M059J (cell line): ENCODE measurements around the gene STX5. TPM values are rescaled to one million over a fixed set of nuclear protein-coding genes. Genes with fewer than 3 reads are reported as not detected.
"Not testable (repeated sequence)": the region's sequence is repeated elsewhere in the genome, so short reads cannot be mapped to it uniquely, and the experiment has no call there.

Experiments
- DNase-seq: peaks from one replicate; pipeline ENCODE4 v3.0.0-alpha.2; 2012; ENCODE audit warnings: low read depth
- total RNA-seq: library from RNA; depleted of rRNA; stranded (reverse); fragments of >200 nt; shearing (Covaris generic); gene quantifications from 2 replicates; pipeline ENCODE4 v1.2.3, GENCODE V29; 2014; rRNA removed

Gene STX5
- total RNA-seq, 1 experiment from 2014 or later = 57.2 TPM

DNA sequence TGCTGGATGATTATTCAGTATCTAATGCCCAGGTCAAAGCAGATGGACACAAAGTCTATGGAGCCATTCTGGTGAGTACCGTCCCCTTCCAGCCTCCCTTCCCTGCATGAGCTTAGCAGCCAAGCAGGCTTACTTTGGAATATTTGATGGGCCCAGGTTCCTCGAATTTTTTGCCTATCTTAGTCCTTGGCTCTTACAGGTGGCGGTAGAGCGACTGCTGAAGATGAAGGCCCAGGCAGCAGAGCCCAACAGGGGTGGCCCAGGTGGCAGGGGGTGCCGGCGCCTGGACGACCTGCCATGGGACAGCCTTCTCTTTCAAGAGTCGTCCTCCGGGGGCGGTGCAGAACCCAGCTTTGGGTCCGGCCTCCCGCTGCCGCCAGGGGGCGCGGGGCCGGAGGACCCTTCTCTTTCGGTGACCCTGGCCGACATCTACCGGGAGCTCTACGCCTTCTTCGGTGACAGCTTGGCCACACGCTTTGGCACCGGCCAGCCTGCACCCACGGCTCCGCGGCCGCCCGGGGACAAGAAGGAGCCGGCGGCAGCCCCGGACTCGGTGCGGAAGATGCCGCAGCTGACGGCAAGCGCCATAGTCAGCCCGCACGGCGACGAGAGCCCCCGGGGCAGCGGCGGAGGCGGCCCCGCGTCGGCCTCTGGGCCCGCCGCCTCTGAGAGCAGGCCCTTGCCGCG lies 45.4 kb downstream of the STX5 start:
- DNase-seq = peak; percentile 85

DNA sequence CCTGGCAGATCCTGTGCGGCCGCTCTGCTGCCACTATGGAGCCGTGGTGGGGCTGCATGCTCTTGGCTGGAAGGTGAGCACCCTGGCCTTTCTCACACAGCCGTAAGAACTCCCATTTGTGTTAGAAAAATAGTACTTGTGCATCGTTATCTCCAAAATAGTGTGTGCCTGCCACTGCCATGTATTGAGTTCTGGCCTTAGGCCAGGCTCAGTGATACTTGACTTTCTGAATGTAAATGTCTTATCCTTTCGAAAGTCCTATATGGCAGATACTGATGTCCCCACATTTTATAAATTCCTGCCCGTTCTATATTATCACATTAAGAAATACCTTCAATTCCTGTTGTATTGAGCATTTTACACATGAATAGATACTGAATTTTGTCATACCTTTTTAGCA lies 49.1 kb downstream of the STX5 start:
- no peak for DNase-seq

DNA sequence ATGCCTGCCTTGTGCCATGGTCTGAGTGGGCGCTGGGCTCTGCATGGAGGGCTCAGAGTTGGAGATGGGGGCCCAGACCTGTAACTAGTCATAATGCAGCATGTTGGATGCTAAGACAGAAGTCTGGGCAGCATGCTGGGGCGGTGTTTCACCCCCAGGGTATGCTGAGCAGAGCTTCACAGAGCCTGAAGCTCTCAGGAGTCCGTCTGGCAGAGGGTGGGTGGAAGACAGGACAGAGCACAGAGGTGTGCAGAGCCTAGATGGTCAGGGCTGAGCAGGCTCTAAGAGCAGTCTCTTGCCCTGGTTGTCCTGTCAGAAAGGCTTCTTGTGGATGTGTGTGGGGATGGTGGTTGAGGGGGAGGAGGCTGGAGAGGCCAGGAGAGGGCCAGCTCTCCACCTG lies 53.4 kb downstream of the STX5 start:
- no peak for DNase-seq

DNA sequence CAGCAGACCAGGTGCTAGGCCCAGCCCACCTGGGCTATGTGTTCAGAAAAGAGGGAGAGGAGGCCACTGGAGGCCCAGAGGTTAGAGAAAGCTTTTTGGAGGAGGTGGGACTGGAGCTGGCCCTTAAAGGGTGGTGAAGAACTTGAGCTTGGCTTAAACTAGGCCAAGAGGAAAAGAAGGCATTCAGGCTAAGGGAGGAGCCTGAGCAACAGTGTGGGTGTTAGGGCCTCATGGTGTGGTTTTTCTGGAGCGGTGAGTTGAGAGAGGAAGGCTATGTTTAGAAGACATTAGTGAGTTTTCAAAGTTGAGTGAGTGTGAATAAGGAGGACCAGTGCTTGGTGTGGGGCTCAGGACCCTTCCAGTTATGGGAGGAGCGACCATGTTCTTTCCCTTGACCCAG lies 54.5 kb downstream of the STX5 start:
- DNase-seq = no peak

DNA sequence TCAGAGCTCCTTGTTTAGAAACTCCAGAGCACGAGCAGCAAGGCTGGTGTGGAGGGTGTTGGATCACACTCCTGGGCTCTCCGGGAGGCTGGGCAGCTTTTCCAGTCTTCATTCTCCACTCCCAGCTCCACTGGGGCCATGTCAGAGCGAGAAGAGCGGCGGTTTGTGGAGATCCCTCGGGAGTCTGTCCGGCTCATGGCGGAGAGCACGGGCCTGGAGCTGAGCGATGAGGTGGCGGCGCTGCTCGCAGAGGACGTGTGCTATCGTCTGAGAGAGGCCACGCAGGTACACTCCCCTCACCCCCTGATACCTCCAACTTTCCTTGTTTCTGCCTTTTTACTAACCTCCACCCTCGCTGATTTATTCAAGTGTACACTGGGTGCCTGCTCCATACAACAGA lies 56.2 kb downstream of the STX5 start:
- no peak for DNase-seq

DNA sequence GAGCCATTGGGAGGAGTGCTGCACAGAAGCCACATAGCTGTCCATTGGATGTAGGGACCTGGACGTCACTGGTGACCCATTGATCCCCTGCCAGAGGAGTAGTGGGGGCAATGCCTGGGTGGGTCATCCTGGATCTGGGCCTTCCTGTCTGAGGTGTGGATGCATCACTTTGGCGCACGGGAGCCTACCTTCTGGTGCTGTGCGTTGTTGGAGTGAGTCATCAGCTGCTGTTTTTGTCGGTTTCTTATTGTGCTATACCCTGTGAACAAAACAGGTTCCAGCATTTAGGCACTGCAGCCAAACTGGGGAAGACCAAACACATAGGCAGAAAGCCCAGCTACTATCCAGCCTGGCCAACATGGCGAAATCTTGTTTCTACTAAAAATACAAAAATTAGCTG lies 57.4 kb downstream of the STX5 start:
- DNase-seq = no peak

DNA sequence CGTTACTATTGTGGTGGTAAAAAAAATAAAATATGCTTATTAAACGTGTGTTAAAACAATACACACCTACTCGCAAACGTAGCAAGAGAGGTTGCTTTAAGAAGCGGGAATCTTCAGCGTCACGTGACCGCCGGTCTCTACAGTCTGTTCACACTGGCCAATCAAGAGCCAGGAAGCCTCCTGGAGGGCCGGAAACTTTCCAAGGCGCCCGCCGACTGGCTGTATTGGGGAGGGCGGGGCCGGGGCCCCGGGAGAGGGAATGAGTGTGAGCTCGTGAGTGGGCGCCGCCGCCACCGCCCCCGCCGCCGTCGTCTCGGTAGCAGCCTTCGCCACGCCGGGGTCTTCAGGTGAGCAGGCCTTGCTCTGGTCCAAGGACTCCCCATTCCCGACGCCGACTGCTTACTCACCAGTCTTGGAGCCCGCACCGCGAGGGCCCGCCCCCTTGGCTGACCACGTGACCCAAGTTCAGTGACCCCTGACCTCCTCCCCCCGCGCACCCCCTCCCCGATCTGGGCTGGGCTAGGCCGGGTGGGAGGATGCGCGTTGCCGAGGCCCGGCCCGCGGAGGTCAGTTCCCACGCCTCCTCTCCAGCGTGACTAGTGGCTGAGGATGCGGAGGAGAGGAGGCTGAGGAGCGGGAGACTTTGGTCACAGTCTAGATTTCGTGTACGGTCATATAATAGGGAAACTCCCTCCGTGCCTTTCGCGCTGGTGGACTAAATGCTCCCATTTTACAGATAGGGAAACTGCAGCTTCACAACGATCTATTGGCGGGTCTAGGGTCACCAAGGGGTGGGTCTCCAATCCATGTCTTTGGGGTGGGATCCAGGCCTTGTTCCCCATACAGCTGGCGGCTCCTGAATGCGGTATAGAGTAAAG lies 60.5 kb downstream of the STX5 start, which contains the start of gene TAF6L:
Gene TAF6L (plus strand): TSS at position 253 of the 878 bp plus-strand sequence. CDS start 4,388 bp downstream, outside the sequence.
- DNase-seq = peak; percentile 99

DNA sequence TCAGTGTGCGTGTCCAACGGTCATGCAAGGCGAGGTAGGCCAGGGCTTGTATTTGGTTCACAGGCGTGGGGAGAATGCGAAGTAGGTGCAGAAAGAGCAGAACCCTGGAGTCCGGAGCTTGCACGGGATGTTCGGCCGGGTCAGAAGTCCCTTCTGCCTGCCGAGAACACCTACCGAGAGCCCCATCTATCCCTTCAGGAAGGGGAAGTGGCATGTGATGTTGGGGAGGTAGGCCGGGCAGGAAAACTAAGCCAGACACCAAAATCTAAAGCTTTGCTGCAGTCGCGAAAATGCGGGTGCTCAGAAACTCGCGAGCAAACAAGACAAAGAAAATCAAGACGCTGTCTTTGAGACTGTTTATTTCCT lies 61.1 kb downstream of the STX5 start:
- DNase-seq = no peak

DNA sequence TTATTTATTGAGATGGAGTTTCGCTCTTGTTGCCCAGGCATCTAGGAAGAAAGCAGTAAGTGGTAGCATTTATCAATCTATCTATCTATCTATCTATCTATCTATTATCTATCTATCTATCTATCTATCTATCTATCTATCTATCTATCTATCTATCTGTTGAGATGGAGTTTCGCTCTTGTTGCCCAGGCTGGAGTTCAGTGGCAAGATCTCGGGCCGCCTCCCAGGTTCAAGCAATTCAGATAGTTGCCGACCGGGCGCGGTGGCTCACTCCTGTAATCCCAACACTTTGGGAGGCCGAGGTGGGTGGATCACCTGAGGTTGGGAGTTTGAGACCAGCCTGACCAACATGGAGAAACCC lies 71.0 kb downstream of the STX5 start:
- not testable (repeated sequence) for DNase-seq

DNA sequence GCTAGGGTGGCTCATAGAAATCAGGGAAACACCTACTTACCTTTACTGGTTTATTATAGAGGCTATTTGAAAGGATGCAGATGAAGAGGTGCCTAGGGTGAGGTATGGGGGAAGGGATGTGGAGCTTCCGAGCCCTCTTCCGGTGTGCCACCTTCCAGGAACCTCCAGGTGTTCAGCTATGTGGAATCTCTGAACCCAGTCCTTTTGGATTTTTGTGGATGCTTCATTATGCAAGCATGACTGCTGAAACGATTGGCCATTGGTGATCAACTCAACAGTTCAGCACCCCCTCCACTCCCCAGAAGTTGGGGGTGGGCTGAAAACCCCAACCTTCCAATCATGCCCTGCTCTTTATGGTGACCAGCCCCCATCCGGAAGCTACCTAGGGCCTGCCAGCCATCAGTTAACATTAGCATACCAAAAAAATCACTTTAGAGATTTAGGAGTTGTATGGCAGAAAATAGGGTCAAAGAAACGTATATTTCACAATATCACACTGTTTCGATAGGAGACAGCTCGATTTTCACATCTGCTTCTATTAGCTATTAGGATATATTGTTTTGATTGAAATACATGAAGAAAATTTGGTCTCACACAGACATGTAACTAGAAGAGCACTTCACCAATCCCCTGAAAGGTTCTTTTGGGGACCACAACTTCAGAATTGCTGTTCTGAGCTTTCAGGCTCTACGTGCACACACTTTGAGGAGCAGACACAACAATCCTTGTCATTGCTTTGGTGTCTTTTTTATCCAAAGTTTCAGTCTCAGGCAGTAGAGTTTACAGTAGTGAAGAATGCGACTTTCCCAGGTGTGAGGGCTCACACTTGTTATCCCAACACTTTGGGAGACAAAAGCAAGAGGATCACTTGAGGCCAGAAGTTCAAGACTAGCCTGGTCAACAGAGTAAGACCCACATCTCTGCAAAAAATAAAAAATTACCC lies 73.7 kb downstream of the STX5 start:
- DNase-seq = no peak

Other genes starting within 250 kb of the STX5 start
- 5.2 and 7.6 TPM in 2 replicates for gene TUT1, start 240.5 kb downstream of the STX5 start, total RNA-seq
- 104 and 148 TPM in 2 replicates for gene MTA2, start 230.2 kb downstream of the STX5 start, total RNA-seq
- gene EML3, start 219.3 kb downstream of the STX5 start, total RNA-seq = 10.5 and 21.7 TPM in 2 replicates
- 8.1 and 9.0 TPM in 2 replicates for gene ROM1, start 218.8 kb downstream of the STX5 start, total RNA-seq
- gene B3GAT3, start 210.1 kb downstream of the STX5 start, total RNA-seq = 16.6 and 44.9 TPM in 2 replicates
- 142 and 229 TPM in 2 replicates for gene GANAB, start 185.4 kb downstream of the STX5 start, total RNA-seq
- gene INTS5, start 178.7 kb downstream of the STX5 start, total RNA-seq = 17.1 and 22.1 TPM in 2 replicates
- 83.6 and 86.6 TPM in 2 replicates for gene C11orf98, start 166.8 kb downstream of the STX5 start, total RNA-seq
- gene CSKMT, start 166.7 kb downstream of the STX5 start, total RNA-seq = 2.0 and 8.7 TPM in 2 replicates
- 9.4 and 12.6 TPM in 2 replicates for gene UQCC3, start 160.4 kb downstream of the STX5 start, total RNA-seq
- 3.8 and 6.1 TPM in 2 replicates for gene LBHD1, start 159.8 kb downstream of the STX5 start, total RNA-seq
- gene UBXN1, start 153.0 kb downstream of the STX5 start, total RNA-seq = 80.6 and 116 TPM in 2 replicates
- gene LRRN4CL, start 142.5 kb downstream of the STX5 start, total RNA-seq = 0.42 and 1.7 TPM in 2 replicates
- gene BSCL2, start 124.6 kb downstream of the STX5 start, total RNA-seq = 165 and 183 TPM in 2 replicates
- not detected in 2 replicates for gene GNG3, start 124.4 kb downstream of the STX5 start, total RNA-seq
- gene HNRNPUL2, start 104.6 kb downstream of the STX5 start, total RNA-seq = 11.3 and 16.8 TPM in 2 replicates
- gene TTC9C, start 103.6 kb downstream of the STX5 start, total RNA-seq = 64.6 and 70.6 TPM in 2 replicates
- 6.4 and 10.2 TPM in 2 replicates for gene ZBTB3, start 77.9 kb downstream of the STX5 start, total RNA-seq
- gene POLR2G, start 70.5 kb downstream of the STX5 start, total RNA-seq = 178 and 181 TPM in 2 replicates
- gene TAF6L, start 60.7 kb downstream of the STX5 start, total RNA-seq = 14.5 and 17.3 TPM in 2 replicates
- 82.1 and 138 TPM in 2 replicates for gene TMEM179B, start 44.6 kb downstream of the STX5 start, total RNA-seq
- 38.7 and 41.7 TPM in 2 replicates for gene TMEM223, start 40.0 kb downstream of the STX5 start, total RNA-seq
- 23.2 and 30.0 TPM in 2 replicates for gene NXF1, start 26.6 kb downstream of the STX5 start, total RNA-seq
- not detected in 2 replicates for gene TEX54, start 790 bp upstream of the STX5 start, total RNA-seq
- gene WDR74, start 7.5 kb upstream of the STX5 start, total RNA-seq = 55.2 and 61.8 TPM in 2 replicates
- gene SLC3A2, start 48.8 kb upstream of the STX5 start, total RNA-seq = 125 and 141 TPM in 2 replicates
- gene CHRM1, start 89.3 kb upstream of the STX5 start, total RNA-seq = not detected in 2 replicates
- gene SLC22A6, start 152.9 kb upstream of the STX5 start, total RNA-seq = not detected in 2 replicates
- not detected in 2 replicates for gene SLC22A8, start 183.8 kb upstream of the STX5 start, total RNA-seq